GM18951 (cell line): Measurements from ENCODE around the gene TRIM26.
"Not testable (repeated sequence)": the region's sequence is repeated elsewhere in the genome, so short reads cannot be mapped to it uniquely, and the experiment has no call there.

ENCODE experiments used
- POLR2A ChIP-seq: IDR thresholded peaks from 4 replicates; pipeline ENCODE4 v1.6.1; 2011; ENCODE audit warnings: mild to moderate bottlenecking; ENCODE audit not compliant: insufficient read length, insufficient read depth; ENCODE audit errors: extremely low read depth
- in situ Hi-C: fragments of 300-500 bp; cut with MboI; formaldehyde crosslinking; loops from one replicate; pipeline ENCODE4 v1.12.0; 2022; ENCODE audit warnings: low sequenced_read_pairs, mixed read lengths, inconsistent platforms; ENCODE audit not compliant: unreplicated experiment

Gene TRIM26

GRCh38 chr6:30150671-30151395, 62.4 kb downstream of the TRIM26 start:
- in situ Hi-C loops: no loop called here

GRCh38 chr6:30149858-30150550, 63.2 kb downstream of the TRIM26 start:
- in situ Hi-C loops: no loop called here
- TF ChIP-seq POLR2A: no peak

More at GRCh38 chr6:30150671-30151395, 62.4 kb downstream of the TRIM26 start:
- no peak for TF ChIP-seq POLR2A

GRCh38 chr6:30149234-30149633, 64.0 kb downstream of the TRIM26 start:
- in situ Hi-C loops: no loop called here
- no peak for TF ChIP-seq POLR2A

- TF ChIP-seq POLR2A: no peak
- in situ Hi-C loops: no loop called here
These were observed 66.1 kb downstream of the TRIM26 start for GRCh38 chr6:30147096-30147495.

GRCh38 chr6:30145818-30146217, 67.4 kb downstream of the TRIM26 start:
- TF ChIP-seq POLR2A: no peak
- in situ Hi-C loops: no loop called here

GRCh38 chr6:30144811-30145210, 68.4 kb downstream of the TRIM26 start:
- in situ Hi-C loops: no loop called here
- TF ChIP-seq POLR2A: no peak

GRCh38 chr6:30143780-30144179, 69.4 kb downstream of the TRIM26 start:
- in situ Hi-C loops: no loop called here
- no peak for TF ChIP-seq POLR2A

GRCh38 chr6:30142665-30143064, 70.5 kb downstream of the TRIM26 start:
- in situ Hi-C loops: no loop called here
- TF ChIP-seq POLR2A: no peak

- in situ Hi-C loops: not testable (repeated sequence)
These were observed 73.0 kb downstream of the TRIM26 start for GRCh38 chr6:30140240-30140639.

GRCh38 chr6:30136570-30137286, 76.5 kb downstream of the TRIM26 start:
- no peak for TF ChIP-seq POLR2A
- in situ Hi-C loops: no loop called here

- no peak for TF ChIP-seq POLR2A
These were observed 77.4 kb downstream of the TRIM26 start, which contains the start of gene TRIM40 for GRCh38 chr6:30135757-30136156. TSS of gene TRIM40 (plus strand) at chr6:30136140. CDS start at chr6:30137037, 897 bp downstream.

GRCh38 chr6:30135147-30135546, 78.1 kb downstream of the TRIM26 start:
- TF ChIP-seq POLR2A: no peak
- in situ Hi-C loops: no loop called here

More at GRCh38 chr6:30135757-30136156, 77.4 kb downstream of the TRIM26 start, which contains the start of gene TRIM40:
- in situ Hi-C loops: no loop called here
